CD4-positive, CD25-positive, alpha-beta regulatory T cell (primary cell): ENCODE measurements around the gene HSPA12A. TPM values are rescaled to one million over a fixed set of nuclear protein-coding genes. Genes with fewer than 3 reads are reported as not detected.

ENCODE experiments used
- ATAC-seq, 2 donors: fragments of 150-1000 bp; cut with Tn5 transposase; one replicate each; pipeline ENCODE4 v1.10.0; 2021; ENCODE audit warnings: low read depth in 2 of 2, moderate number of reproducible peaks in 2 of 2, moderate library complexity in 1 of 2
- DNase-seq, 3 donors: peaks; one replicate each; pipeline versions ENCODE4 v3.0.0 to v3.0.0-alpha.2; 2012 to 2022; ENCODE audit warnings: mixed read lengths in 1 of 3
- H3K27ac ChIP-seq: one replicate; pipeline ENCODE4 v1.7.0; 2013; ENCODE audit warnings: mild to moderate bottlenecking, low read length; ENCODE audit not compliant: insufficient read depth, poor library complexity, severe bottlenecking
- H3K27me3 ChIP-seq: one replicate; pipeline ENCODE4 v1.7.0; 2013; ENCODE audit warnings: low read length; ENCODE audit not compliant: control insufficient read depth, insufficient read depth
- H3K36me3 ChIP-seq: one replicate; pipeline ENCODE4 v1.7.0; 2013; ENCODE audit warnings: mild to moderate bottlenecking, low read length, moderate library complexity; ENCODE audit not compliant: control insufficient read depth, insufficient read depth
- H3K4me1 ChIP-seq: 2 replicates; pipeline ENCODE4 v1.7.0; 2013; ENCODE audit warnings: mild to moderate bottlenecking, low read length; ENCODE audit not compliant: insufficient read depth, control insufficient read depth, poor library complexity, severe bottlenecking
- H3K4me3 ChIP-seq: one replicate; pipeline ENCODE4 v1.7.0; 2013; ENCODE audit warnings: low read depth, mild to moderate bottlenecking, low read length, moderate library complexity
- H3K9me3 ChIP-seq, 2 experiments: 1 replicate in 1 of 2; 2 replicates in 1 of 2; pipeline ENCODE4 v1.7.0; 2013; ENCODE audit warnings: low read length in 2 of 2, mild to moderate bottlenecking in 1 of 2, moderate library complexity in 1 of 2; ENCODE audit not compliant: control insufficient read depth in 2 of 2
- H3K27ac Mint-ChIP-seq, 3 donors: one replicate each; pipeline ENCODE4 v1.8.0; 2020 to 2022; ENCODE audit warnings: mild to moderate bottlenecking in 3 of 3, mixed read lengths in 3 of 3, moderate library complexity in 2 of 3
- H3K27me3 Mint-ChIP-seq: one replicate; pipeline ENCODE4 v1.8.0; 2022; ENCODE audit warnings: mild to moderate bottlenecking, mixed read lengths
- H3K36me3 Mint-ChIP-seq: one replicate; pipeline ENCODE4 v1.8.0; 2020; ENCODE audit warnings: mixed read lengths
- H3K4me1 Mint-ChIP-seq, 4 donors: one replicate each; pipeline ENCODE4 v1.8.0; 2020 to 2022; ENCODE audit warnings: mixed read lengths in 4 of 4, mild to moderate bottlenecking in 1 of 4
- H3K4me3 Mint-ChIP-seq, 4 donors: one replicate each; pipeline ENCODE4 v1.8.0; 2020 to 2022; ENCODE audit warnings: mild to moderate bottlenecking in 4 of 4, mixed read lengths in 4 of 4, moderate library complexity in 3 of 4
- H3K9me3 Mint-ChIP-seq, 7 donors: one replicate each; pipeline ENCODE4 v1.8.0; 2020 to 2022; ENCODE audit warnings: mixed read lengths in 7 of 7, mild to moderate bottlenecking in 3 of 7, moderate library complexity in 2 of 7
- polyA plus RNA-seq, 4 donors: library from polyadenylated mRNA; unstranded; fragments of 300-500 nt; fragmentation: Illumina TruSeq; gene quantifications; one replicate each; pipeline ENCODE4 v1.2.3, GENCODE V29; 2021
- total RNA-seq: library from RNA; stranded (reverse); gene quantifications from one replicate; pipeline ENCODE4 v1.2.3, GENCODE V29; 2022

Gene HSPA12A
- total and polyA plus RNA-seq, 5 donors from 2014 or later, result 0.72 to 2.1 (median 0.81) TPM

DNA sequence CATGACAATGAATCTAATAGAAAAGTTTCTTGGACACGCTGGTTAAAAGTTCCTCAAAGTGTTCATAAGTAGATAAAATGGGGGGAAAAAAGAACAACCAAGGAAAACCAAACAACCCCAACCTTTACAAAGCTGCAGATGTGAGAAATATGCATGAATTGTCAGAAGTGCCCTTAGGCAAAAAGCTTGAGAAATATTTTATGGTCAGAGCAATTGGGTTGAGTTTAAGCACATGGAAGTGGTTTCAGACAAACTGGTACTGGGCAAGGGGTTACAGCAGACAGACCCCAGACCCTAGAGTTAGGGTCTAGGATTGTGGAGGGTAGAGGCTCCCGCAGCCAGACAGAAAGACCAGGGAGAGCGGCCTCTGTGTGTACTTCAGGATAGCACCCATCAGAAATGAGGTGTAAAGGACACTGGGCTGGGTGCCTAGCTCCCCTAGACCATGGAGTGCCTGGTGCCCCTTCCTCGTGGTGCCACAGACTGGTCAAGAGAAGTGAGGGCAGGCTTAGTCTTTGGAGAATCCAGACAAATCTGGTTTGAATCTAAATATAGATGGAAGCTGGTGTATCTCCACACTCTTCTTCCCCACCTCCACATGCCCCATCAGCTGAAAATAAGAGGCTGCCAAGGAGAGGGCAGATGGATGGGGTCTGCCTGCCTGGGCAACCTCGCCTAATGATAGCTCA is 84.4 kb downstream of the HSPA12A start:
- DNase-seq (no peak), ATAC-seq (no peak)
- Histone ChIP-seq H3K4me3 (no peak overlapping the region), H3K9me3 (no peaks in the 10 kb centered on the region), H3K27me3 (no peaks in the 10 kb centered on the region), H3K27ac (no peak overlapping the region), H3K4me1 (no peaks in the 10 kb centered on the region), H3K36me3 (no peaks in the 10 kb centered on the region)
- Mint-ChIP-seq H3K4me1 (no peaks in the 10 kb centered on the region), H3K9me3 (peaks cover 0 to 2% (median 0%) of the 10 kb centered on the region in 7 donors), H3K27ac (no peak overlapping the region), H3K36me3 (no peaks in the 10 kb centered on the region), H3K27me3 (peaks cover 4% of the 10 kb centered on the region), H3K4me3 (no peak overlapping the region)

DNA sequence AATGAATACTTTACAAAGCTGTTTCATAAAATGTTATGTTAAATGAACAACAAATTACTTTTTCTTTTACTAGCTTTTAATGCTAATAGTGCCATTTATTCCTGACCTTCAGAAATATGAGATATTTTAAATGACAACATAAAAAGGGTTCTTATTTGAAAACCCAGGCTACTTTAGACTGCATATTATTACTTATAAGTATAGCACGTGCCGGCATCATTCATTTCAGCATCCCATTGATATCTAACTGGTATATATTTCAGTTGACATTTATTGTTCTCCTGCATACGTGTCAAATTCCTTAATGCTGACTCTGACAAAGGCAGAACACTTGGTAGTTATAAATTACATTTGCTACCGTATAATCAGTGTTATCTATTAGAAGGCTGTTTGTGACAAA is 86.3 kb downstream of the HSPA12A start:
- H3K4me3 Mint-ChIP-seq, result no peak overlapping the region
- H3K27me3 Mint-ChIP-seq, result peaks cover 4% of the 10 kb centered on the region
- H3K27ac Mint-ChIP-seq, result no peak overlapping the region
- H3K36me3 ChIP-seq, result no peaks in the 10 kb centered on the region
- H3K36me3 Mint-ChIP-seq, result no peaks in the 10 kb centered on the region
- no peaks in the 10 kb centered on the region for H3K4me1 Mint-ChIP-seq
- ATAC-seq, result no peak
- no peaks in the 10 kb centered on the region for H3K27me3 ChIP-seq
- H3K4me1 ChIP-seq, result no peaks in the 10 kb centered on the region
- no peaks in the 10 kb centered on the region for H3K9me3 ChIP-seq
- peaks cover 0 to 4% (median 2%) of the 10 kb centered on the region in 7 donors for H3K9me3 Mint-ChIP-seq
- no peak overlapping the region for H3K4me3 ChIP-seq
- H3K27ac ChIP-seq, result no peak overlapping the region
- no peak for DNase-seq

DNA sequence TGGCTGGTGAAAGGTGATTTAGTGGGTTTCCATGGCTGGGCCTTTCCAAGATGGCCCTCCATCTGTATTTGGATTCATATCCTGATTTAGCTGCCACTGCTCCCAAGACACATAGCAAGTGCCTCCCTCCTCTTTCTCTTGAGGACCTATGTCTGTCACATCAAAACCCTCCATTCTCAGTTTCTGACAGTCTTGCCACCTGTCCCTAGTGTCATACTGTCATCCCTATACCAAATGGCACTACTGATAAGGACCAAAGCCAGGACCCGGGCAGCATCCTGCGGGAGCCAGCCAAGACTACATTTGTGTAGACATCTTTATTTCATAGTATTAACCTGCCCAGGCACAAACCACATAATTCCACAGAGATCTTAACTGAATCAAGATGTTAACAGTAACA is 86.8 kb downstream of the HSPA12A start:
- H3K4me1 Mint-ChIP-seq, result no peaks in the 10 kb centered on the region
- H3K27ac ChIP-seq, result no peak overlapping the region
- no peaks in the 10 kb centered on the region for H3K4me1 ChIP-seq
- no peaks in the 10 kb centered on the region for H3K36me3 Mint-ChIP-seq
- no peaks in the 10 kb centered on the region for H3K27me3 ChIP-seq
- no peaks in the 10 kb centered on the region for H3K9me3 ChIP-seq
- no peak overlapping the region for H3K4me3 Mint-ChIP-seq
- ATAC-seq (no peak), DNase-seq (no peak)
- H3K27me3 Mint-ChIP-seq, result no peaks in the 10 kb centered on the region
- H3K27ac Mint-ChIP-seq, result no peak overlapping the region
- H3K4me3 ChIP-seq, result no peak overlapping the region
- H3K9me3 Mint-ChIP-seq, result peaks cover 0 to 4% (median 2%) of the 10 kb centered on the region in 7 donors
- no peaks in the 10 kb centered on the region for H3K36me3 ChIP-seq

DNA sequence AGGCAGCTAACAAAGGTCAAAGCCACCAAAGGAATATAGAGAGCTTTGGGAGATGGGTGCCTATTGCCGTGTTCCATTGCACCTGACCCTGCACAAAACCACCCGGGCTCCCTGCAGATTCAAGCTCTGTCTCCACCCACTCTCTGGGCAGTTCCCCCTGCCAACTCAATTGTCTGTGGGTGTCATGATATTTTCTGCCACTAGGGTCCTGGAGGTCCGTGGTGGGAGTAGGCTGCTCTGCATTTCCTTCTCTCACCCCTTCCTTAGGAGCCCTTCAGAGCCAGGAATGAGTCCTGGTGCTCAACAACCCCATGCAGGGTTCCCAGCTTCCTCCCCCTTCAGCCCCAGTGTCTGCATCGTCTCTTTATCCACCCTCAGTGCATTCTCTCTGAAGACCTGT is 87.5 kb downstream of the HSPA12A start:
- Mint-ChIP-seq H3K36me3 (no peaks in the 10 kb centered on the region), H3K4me3 (no peak overlapping the region), H3K9me3 (peaks cover 0 to 4% (median 3%) of the 10 kb centered on the region in 7 donors), H3K27me3 (no peaks in the 10 kb centered on the region), H3K4me1 (no peaks in the 10 kb centered on the region), H3K27ac (no peak overlapping the region)
- Histone ChIP-seq H3K36me3 (no peaks in the 10 kb centered on the region), H3K27ac (no peak overlapping the region), H3K4me1 (no peaks in the 10 kb centered on the region), H3K9me3 (no peaks in the 10 kb centered on the region), H3K27me3 (no peaks in the 10 kb centered on the region), H3K4me3 (no peak overlapping the region)
- ATAC-seq (no peak), DNase-seq (no peak)

DNA sequence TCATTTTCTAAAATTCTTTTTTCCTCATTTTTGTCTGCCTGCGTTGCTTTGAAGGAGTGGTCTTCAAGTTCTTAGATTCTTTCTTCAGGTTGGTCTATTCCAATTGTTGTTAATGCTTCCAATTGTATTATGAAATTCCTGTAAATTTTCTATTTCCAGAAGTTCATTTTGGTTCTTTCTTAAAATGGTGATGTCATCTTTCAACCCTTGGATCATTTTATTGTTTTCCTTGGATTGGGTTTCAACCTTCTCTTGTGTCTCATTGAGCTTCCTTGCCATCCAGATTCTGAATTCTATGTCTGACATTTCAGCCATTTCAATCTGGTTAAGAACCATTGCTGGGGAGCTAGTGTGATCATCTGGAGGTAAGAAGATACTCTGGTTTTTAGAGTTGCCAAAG is 88.5 kb downstream of the HSPA12A start:
- Mint-ChIP-seq H3K4me3 (no peak overlapping the region), H3K4me1 (no peaks in the 10 kb centered on the region), H3K27ac (no peak overlapping the region), H3K9me3 (peaks cover 1 to 12% (median 5%) of the 10 kb centered on the region in 7 donors), H3K36me3 (no peaks in the 10 kb centered on the region), H3K27me3 (no peaks in the 10 kb centered on the region)
- no peaks in the 10 kb centered on the region for H3K4me1 ChIP-seq
- H3K36me3 ChIP-seq, result no peaks in the 10 kb centered on the region
- H3K4me3 ChIP-seq, result no peak overlapping the region
- no peaks in the 10 kb centered on the region for H3K27me3 ChIP-seq
- no peaks in the 10 kb centered on the region for H3K9me3 ChIP-seq
- ATAC-seq (no peak), DNase-seq (no peak)
- H3K27ac ChIP-seq, result no peak overlapping the region

DNA sequence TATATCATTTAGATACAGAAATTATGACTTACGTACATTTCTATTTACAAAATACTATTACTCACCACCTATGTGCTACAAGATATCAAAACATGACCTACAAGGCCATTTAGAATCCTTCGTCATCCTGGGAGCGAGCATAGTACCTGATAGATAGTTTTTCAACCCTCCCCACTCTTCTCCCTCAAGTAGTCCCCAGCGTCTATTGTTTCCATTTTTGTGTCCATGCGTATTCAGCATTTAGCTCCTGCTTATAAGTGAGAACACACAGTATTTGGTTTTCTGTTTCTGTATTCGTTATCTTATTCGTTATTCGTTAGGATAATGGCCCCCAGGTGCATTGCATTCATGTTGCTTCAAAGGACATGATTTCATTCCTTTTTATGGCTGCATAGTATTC is 93.5 kb downstream of the HSPA12A start:
- Mint-ChIP-seq H3K27ac (no peak overlapping the region), H3K4me1 (peaks cover 0 to 2% (median 0%) of the 10 kb centered on the region in 4 donors), H3K9me3 (peaks cover 2 to 12% (median 7%) of the 10 kb centered on the region in 7 donors), H3K27me3 (peaks cover 8% of the 10 kb centered on the region), H3K4me3 (no peak overlapping the region), H3K36me3 (no peaks in the 10 kb centered on the region)
- H3K4me1 ChIP-seq, result no peaks in the 10 kb centered on the region
- no peak overlapping the region for H3K4me3 ChIP-seq
- H3K27me3 ChIP-seq, result no peaks in the 10 kb centered on the region
- no peaks in the 10 kb centered on the region for H3K9me3 ChIP-seq
- DNase-seq, result no peak
- H3K36me3 ChIP-seq, result no peaks in the 10 kb centered on the region
- H3K27ac ChIP-seq, result no peak overlapping the region
- no peak for ATAC-seq

DNA sequence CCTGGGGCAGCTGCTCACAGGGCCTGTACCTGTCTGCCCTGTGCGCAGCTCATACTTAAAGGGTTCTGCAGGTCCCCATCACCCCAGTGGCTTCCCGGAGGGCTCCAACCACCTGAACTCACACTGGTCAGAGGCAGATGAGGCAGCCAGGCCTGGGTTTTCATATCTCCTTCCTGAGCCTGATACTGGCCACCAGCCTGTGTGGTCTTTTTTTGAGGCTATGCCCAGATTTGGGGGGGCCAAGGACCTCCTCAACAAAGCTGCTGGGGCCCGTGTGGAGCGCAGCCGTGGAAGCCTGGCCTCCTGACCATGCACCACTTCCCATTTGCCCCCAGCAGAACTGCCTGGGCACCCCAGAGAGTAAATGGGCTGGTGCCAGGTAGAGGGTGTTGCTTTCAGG is 95.9 kb downstream of the HSPA12A start:
- Histone ChIP-seq H3K27ac (no peak overlapping the region), H3K4me1 (no peaks in the 10 kb centered on the region), H3K9me3 (no peaks in the 10 kb centered on the region), H3K27me3 (no peaks in the 10 kb centered on the region), H3K4me3 (no peak overlapping the region), H3K36me3 (no peaks in the 10 kb centered on the region)
- Mint-ChIP-seq H3K36me3 (no peaks in the 10 kb centered on the region), H3K4me1 (peaks cover 0 to 2% (median 0%) of the 10 kb centered on the region in 4 donors), H3K4me3 (no peak overlapping the region), H3K27me3 (peaks cover 9% of the 10 kb centered on the region), H3K9me3 (peaks cover 1 to 12% (median 5%) of the 10 kb centered on the region in 7 donors), H3K27ac (no peak overlapping the region)
- no peak for DNase-seq
- ATAC-seq, result no peak

DNA sequence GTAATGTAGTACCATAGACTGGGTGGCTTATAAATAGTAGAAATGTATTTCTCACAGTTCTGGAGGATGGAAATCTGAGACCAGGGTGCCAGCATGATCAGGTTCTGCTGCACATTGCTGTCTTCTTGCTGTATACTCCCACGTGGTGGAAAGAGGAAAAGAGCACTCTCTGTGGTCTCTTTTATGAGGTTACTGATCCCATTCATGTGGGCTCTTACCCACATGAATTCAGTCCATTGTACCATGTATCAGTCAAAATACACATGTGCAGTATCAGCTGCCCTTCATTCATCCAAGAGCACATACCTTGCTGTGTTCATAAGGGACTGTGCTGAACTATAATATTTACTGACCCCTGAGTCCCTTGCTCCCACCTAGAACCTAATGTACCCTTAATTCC is 104.5 kb downstream of the HSPA12A start:
- Histone ChIP-seq H3K4me3 (no peak overlapping the region), H3K4me1 (no peaks in the 10 kb centered on the region), H3K36me3 (no peaks in the 10 kb centered on the region), H3K9me3 (no peaks in the 10 kb centered on the region), H3K27me3 (no peaks in the 10 kb centered on the region), H3K27ac (no peak overlapping the region)
- Mint-ChIP-seq H3K4me1 (no peaks in the 10 kb centered on the region), H3K9me3 (peaks cover 0 to 6% (median 2%) of the 10 kb centered on the region in 7 donors), H3K36me3 (no peaks in the 10 kb centered on the region), H3K27me3 (no peaks in the 10 kb centered on the region), H3K27ac (no peak overlapping the region), H3K4me3 (no peak overlapping the region)
- no peak for ATAC-seq
- no peak for DNase-seq
